HL-60 (cell line): ENCODE results near the gene IRF8.

ENCODE experiments used
- CTCF ChIP-seq: IDR thresholded peaks from one replicate; pipeline ENCODE4 v1.5.1; 2011; ENCODE audit warnings: low read length, control low read depth, inconsistent platforms; ENCODE audit not compliant: insufficient read depth
- GABPA ChIP-seq: IDR thresholded peaks from 2 replicates; pipeline ENCODE4 v1.6.1; 2012; ENCODE audit warnings: low read depth
- POLR2AphosphoS5 ChIP-seq: IDR thresholded peaks from 2 replicates; pipeline ENCODE4 v1.6.1; 2012; ENCODE audit warnings: low read depth
- REST ChIP-seq: IDR thresholded peaks from 2 replicates; pipeline ENCODE4 v1.6.1; 2012; ENCODE audit warnings: low read depth; ENCODE audit not compliant: insufficient replicate concordance

GRCh38 chr16:85872734-85873133 lies 26.2 kb upstream of the IRF8 start:
- TF ChIP-seq POLR2AphosphoS5 (no peak), CTCF (no peak), GABPA (no peak), REST (no peak)
